Hippocampal formation (tissue), 2 donors: ENCODE results near the gene TMEM151A.
"Not testable (repeated sequence)": the region's sequence is repeated elsewhere in the genome, so short reads cannot be mapped to it uniquely, and the experiment has no call there.

ENCODE experiments used
- DNase-seq, 2 donors: peaks; one replicate each; lab custom pipeline; 2025; lab: John Stamatoyannopoulos, UW

The TMEM151A gene

DNA sequence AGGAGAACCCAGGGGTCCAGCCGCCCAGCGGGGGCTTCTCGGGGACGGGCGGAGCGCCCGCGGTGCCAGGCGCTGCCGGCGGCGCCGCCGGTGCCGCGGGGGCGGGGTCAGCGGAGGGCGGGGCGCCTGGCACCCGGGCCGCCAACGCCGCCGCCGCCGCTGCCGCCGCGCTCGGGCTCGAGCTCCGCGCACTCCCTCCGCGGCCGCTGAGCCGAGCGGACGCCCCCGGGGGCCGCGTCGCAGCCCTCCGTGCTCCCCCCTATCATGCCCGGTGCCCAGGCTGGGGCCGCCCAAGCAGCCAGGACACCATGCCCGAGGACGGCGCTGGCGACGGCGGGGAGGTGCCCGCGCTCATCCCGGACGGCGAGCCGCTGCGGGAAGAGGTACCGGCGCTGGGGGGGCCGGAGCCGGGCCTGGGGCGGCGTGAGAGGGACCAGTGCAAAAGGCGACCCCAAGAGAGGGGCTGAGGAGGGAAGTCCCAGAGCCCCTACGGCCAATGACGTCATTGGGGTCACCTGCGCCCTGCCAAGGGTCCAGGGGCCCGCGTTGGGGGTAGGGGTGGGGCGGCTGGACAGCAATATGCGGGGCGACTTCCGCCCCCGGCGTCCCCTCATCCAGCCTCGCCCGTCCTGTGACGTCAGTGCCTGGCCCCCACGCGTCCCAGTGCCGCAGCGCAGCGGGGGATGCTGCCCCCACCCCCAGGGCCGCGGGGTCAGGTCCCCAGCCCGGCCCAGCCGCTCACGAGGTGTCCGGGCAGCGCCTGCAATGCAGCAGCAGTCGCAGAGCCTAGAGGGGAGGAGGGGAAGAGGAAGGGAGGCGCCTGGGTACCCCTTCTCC lies at the start of gene TMEM151A:
TSS of gene TMEM151A (plus strand) at position 189 of the 837 bp plus-strand sequence. CDS start at position 309, 120 bp downstream.
- peak in 1 of 2 donors; percentile 34 for DNase-seq

DNA sequence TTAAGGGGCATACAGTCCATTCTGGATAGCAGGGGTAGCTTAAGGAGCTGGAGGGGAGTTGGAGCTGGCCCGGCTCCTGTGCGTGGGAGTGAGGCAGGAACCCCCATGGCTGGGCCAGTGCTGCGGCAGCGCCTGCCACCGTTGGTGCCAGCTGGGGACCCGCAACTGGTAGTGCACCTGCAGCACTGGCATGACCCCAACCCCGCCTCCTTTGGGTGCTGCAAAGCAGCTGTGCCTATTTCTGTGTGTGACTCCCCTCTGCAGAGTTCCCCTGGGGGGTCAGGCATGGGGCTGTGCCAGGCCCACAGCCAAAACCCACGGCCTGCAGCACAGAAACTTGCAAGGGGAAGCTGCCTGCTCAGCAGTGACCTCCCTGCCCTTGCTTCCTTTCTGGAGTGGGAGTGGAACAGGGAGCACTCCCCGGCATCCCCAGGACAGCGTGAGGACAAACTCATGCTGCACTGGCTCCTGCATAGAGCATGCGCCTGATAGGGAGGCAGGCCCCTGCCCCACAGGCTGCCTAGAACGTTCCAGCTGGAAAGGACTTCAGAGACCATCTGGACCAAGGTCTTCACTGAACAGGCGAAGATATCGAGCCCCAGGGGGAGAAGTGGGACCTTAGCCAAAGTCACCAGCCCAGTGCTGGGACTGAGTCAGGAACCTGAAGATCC lies 49.5 kb upstream of the TMEM151A start:
- DNase-seq = no peak

DNA sequence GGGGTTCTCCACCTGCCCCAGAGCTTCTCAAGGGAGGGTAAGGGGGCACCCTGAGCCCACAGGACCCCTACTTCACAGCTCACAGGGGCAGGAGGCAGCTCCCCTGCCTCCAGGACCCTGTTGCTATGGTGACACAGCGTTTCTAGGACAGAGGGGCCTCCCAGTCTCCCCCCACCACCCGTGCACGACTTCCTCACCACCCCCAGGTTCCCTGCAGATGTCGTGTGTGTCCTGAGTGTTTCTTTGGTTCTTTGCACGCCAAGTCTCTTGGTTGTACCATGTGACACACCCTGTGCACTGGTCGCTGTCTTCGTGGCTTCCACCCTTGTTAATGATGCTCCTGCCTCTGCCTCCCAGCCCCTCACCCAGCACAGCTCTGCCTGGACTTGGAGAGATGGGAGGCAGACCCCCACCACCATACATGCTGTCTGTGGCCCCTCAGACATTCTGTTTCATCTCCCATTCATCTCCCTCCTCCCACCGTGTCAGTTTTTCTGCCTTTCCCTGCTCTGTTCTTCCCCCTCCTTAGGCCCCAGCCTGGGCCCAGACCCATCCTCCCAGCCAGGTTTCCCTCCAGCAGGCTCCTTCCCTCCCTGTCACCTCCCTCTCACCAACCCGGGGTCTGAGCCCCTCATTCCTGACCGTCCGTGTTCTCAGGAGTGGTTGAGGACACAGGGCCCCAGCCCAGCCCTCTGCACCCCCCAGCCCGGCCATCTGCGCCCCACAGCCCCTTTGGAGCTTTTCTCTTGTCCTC lies 47.7 kb upstream of the TMEM151A start:
- DNase-seq = no peak

DNA sequence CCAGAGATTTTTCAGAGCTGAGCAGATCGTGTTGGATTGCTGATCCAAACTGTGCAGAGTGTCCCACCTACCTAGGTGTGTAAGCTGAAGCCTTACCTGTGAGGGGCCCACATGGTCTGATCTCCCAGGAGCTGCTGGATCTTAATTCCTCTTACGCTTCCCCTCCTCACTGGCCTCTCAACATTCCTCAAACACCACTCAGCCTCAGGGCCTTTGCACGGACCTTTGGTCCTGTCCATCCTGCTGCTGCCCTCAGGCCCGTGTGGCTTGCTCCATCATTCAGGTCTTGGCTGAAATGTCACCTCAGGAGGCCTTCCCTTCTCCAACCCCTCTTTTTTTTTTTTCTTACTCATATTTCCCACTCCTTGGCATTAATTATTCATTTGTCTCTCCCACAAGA lies 44.4 kb upstream of the TMEM151A start:
- no peak for DNase-seq

DNA sequence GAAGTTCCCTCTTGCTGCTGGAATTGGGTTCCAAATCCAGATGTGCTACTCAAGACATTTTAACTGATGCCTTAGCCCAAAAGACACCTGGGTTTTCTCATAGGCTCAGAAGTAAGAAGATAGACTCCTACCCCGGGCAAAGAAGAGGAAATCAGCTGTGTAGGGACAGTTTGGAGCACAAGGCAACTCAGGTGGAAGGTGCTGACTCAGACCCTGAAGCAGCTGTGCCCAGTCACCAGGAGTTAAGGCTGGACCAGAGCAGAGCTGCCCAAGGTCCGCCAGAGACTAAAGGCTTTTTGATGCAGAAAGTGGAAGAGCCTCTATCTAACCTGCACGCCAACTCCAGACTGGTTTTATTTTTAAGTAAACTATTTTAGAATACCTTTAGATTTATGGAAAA lies 43.9 kb upstream of the TMEM151A start:
- no peak for DNase-seq

DNA sequence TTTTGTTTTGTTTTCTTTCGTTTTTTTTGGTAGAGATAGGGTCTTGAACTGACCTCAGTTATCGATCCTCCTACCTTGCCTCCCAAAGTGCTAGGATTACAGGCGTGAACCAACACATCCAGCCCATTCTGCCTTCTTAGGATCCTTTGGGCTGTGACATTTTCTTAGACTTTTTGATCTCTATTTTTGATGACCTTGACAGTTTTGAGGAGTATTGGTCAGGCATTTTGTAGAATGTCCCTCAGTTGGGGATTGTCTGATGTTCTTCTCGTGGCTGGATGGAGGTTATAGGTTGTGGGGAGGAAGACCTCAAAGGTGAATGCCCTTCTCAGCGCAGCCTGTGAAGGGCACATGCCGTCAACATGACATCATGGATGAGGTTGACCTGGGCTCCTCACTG lies 42.8 kb upstream of the TMEM151A start:
- no peak for DNase-seq

DNA sequence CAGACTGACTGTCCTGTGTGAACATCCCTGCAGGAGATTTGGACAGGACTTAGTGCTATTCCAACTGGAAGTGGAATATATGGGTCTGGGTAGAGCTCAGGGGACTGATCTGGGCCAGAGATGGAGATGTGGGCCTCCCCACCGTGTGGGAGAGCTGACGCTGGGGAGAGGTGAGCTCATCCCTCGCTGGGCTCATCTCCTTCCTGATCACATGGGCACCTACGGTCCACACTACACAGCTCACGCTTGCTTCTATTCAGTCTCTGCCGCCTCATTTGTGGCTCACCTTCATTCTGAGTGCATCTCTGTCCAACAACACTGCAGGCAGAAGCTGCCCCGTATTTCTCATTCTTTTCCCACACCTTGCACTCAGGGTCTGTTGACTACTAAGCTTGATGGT lies 39.9 kb upstream of the TMEM151A start:
- DNase-seq = no peak

DNA sequence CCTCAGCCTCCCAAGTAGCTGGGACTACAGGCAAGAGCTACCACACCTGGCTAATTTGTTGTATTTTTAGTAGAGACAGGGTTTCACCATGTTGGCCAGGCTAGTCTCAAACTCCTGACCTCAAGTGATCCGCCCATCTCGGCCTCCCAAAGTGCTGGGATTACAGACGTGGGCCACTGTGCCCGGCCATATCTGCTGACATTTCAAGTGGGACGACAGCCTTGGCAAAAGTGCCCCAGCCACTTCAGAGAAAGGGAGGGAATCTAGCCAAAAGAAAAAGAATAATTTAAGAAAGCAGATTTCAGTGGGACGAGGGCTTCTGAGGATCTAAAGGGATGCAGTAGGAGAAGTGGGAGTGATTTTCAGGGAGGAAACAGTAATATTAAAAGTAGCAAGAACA lies 38.6 kb upstream of the TMEM151A start:
- DNase-seq = not testable (repeated sequence)

DNA sequence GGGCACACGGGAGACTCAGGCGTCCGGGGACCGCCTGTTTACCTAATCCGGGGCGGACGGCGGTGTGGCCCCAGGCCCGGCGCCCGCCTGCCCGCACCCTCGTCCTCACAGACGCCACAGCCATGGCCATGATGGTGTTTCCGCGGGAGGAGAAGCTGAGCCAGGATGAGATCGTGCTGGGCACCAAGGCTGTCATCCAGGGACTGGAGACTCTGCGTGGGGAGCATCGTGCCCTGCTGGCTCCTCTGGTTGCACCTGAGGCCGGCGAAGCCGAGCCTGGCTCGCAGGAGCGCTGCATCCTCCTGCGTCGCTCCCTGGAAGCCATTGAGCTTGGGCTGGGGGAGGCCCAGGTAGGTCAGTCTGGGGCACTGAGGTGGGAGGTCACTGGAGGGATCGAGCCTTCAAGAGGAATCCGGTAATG lies 33.2 kb upstream of the TMEM151A start:
- no peak for DNase-seq

DNA sequence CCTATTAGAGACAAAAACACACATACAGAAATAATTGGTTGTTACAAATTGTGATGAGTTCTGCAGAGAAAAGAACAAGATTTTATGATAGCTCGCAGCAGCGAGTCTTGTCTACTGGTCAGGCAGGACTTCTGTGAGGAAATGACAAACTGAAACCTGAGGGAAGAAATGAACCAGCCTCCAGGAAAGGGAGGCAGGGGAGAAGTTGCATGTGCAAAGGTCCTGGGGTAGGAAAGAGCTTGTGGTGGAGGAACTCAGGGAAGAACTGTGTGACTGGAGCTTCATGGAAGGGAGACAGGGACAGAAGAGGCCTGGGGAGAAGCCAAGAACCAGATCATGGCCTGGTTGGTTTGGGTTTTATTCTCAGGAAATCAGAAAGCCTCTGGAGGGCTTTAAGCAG lies 32.5 kb upstream of the TMEM151A start:
- no peak for DNase-seq

DNA sequence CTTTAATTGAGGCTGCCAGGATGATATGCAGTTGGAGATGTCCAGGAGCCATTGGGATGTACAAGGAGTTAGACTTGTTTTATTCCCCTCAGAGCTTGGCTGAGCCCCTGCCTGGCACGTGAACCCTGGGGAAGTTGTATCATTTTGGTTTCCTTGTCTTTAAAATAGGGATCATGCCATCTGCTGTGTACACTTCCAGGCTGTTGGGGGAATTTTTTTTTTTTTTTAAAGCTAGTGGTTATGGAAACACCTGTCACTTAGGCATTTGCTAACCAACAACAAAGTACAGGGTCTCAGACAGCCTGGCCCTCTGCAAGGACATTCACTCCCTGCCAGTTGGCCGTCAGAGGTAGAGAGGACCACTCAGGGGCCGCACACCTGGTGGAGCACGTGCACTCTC lies 31.7 kb upstream of the TMEM151A start:
- DNase-seq = no peak

DNA sequence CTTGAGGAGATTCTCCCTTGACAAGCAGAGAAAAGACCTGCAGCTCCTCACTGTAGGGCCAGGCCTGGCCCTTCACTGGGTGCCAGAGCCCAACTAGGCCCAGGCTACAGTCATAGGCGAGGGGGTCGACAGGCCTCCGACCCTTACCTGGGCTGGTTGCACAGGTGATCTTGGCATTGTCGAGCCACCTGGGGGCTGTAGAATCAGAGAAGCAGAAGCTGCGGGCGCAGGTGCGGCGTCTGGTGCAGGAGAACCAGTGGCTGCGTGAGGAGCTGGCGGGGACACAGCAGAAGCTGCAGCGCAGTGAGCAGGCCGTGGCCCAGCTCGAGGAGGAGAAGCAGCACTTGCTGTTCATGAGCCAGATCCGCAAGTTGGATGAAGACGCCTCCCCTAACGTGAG lies 30.1 kb upstream of the TMEM151A start:
- DNase-seq = no peak

DNA sequence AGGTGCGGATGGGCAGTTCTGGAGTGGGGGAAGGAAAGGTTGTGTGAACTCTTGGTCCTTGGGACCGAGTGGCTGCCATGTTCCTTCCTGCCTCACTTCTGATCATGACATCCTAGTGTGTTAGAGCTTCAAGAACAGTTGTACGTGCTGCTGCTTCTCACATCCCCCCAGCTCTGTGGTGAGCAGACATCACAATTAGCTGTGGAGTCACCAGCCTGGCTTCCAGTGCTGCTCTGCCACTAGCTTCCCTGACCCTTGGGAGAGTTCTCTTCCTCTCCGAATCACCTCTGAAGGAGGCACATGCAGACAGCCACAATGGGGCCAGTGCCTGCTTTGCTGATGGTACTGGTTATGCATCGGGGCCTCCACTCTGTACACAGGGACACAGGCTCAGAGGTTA lies 29.5 kb upstream of the TMEM151A start:
- no peak for DNase-seq

DNA sequence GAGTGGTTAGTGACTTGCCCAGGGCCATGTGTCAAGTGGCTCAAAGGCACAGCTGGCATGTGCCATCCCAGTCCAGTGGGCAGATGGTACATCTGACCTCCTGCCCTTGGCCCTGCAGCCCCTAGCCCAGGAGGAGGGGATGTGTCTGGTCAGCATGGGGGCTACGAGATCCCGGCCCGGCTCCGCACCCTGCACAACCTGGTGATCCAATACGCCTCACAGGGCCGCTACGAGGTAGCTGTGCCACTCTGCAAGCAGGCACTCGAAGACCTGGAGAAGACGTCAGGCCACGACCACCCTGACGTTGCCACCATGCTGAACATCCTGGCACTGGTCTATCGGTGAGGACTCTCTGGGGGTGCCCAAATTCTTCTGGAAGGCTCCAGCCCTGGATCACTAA lies 29.0 kb upstream of the TMEM151A start:
- no peak for DNase-seq

DNA sequence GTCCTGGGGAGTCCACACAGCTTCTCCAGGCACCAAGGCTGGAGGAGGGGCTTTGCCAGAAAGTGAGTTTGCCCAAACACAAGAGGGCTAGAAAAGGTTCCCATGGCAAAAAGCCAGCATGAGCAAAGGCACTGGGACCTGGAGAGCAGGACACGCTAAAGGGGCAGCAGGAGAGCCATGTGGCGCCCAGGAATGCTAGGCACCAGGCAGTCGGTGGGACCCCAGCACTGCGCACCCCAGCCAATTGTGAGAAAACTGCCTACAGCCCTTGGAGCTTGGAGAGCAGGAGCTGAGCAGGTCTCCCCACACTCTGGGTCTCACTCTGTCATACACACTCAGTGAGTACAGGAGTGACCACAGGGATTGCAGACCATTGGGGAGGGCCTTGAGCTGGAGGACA lies 28.5 kb upstream of the TMEM151A start:
- no peak for DNase-seq

DNA sequence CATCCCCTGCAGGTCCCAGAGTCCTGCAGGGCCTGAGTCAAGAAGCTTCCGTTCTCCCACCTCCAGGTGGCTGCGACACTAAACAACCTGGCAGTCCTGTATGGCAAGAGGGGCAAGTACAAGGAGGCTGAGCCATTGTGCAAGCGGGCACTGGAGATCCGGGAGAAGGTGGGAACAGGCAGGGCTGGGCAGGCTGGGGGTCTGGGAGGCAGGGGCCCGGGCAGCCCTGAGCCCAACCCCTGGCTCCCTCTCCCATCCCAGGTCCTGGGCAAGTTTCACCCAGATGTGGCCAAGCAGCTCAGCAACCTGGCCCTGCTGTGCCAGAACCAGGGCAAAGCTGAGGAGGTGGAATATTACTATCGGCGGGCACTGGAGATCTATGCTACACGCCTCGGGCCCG lies 27.9 kb upstream of the TMEM151A start:
- DNase-seq = no peak

DNA sequence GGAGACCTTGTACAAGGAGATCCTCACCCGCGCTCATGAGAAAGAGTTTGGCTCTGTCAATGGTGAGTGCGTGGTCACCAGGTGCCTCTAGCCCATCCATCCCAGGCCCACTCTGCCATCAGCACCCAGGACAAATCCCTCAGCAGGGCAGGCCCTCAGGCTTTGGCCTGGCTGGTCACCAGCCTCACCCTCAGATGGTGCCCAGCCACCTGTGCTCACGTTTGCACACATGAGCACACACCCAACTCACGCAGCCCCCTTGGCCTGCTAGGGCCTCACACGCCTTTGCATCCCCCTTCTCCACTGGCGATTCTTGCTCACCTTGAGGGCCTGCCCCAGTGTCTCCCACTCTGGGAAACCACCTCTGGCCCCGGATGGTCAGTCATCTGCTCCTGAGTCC lies 27.3 kb upstream of the TMEM151A start:
- no peak for DNase-seq

DNA sequence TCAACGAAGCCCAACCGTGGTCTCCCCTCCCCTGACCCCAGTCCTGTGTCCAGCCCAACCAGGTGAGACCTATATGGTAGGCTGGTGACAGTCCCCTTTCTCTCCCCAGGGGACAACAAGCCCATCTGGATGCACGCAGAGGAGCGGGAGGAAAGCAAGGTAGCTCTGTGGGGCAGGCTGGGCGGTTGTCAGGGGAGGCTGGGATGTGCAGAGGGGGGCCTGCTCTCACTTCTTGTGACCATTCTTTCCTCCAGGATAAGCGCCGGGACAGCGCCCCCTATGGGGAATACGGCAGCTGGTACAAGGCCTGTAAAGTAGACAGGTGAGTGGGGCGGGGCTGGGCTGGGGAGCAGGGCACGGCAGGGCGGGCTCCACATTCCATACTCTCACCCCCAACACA lies 26.8 kb upstream of the TMEM151A start:
- DNase-seq = no peak

DNA sequence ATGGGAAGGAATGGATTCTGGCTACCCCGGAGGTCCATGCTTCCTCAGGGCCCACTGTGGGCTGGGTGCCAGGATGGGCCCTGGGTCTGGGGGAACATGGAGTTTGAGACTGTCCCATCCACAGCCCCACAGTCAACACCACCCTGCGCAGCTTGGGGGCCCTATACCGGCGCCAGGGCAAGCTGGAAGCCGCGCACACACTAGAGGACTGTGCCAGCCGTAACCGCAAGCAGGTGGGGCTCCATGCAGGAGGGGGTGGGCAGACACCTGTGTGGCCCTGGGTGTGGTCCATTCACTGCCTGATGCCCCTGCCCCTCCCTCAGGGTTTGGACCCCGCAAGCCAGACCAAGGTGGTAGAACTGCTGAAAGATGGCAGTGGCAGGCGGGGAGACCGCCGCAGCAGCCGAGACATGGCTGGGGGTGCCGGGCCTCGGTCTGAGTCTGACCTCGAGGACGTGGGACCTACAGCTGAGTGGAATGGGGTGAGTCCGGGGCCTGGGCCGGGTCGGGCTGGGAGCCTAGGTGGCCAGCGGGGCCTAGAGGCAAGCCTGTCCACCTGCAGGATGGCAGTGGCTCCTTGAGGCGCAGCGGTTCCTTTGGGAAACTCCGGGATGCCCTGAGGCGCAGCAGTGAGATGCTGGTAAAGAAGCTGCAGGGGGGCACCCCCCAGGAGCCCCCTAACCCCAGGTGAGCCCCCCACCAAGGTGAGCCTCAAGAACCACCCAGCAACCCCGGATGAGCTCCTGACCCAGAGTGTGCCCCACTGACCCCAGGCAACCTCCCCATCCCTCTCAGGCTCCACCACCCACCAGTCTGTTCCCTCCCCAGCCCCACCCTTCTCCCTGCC lies 25.9 kb upstream of the TMEM151A start:
- DNase-seq = no peak

DNA sequence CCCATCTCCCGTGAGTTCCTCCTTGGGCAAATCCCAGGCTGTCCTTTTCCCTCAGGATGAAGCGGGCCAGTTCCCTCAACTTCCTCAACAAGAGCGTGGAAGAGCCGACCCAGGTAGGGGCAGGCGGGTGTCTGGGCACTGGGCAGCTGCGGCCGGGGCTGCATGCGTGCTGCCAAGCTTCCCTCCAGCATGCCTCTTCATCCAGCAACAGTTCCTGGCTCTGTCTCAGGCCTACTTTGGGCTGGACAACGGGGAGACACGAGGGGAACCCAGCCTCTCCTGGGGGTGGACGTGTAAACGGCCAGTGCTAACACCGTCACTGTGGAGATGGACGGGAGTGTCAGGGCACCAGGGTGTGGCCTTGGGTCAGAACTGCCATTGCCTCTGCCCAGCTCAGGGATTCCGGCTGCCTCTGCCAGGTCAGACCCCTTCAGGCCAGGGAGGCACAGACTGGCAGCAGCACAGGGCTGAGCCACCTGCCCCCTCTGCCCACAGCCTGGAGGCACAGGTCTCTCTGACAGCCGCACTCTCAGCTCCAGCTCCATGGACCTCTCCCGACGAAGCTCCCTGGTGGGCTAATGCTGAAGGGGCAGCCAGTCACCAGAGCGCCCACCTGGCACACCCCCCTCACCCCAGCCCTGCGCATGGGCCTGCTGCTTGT lies 25.2 kb upstream of the TMEM151A start:
- DNase-seq = no peak

DNA sequence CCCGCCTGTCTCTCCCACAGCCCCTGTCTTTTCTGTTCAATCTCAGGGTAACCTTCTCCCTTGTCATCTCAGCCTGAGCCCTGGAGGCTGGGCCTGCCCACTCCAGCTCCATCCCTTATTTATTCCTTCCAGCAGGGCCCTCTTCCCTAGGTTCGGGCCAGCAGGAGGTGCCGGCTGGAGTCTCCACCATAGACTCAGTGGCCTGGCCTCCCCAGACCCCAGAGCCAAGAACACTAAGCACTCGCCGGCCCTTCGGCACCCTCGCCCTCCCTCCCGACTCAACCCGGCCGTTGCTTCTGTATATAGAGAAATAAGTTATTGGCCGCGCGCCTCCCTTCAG lies 24.7 kb upstream of the TMEM151A start:
- DNase-seq = no peak
